GM18511 (cell line): ENCODE measurements around the gene ALDH3B2.
"Not testable (repeated sequence)": the region's sequence is repeated elsewhere in the genome, so short reads cannot be mapped to it uniquely, and the experiment has no call there.

Experiments
- ATAC-seq: cut with Tn5 transposase; IDR thresholded peaks from one replicate; pipeline ENCODE4 v1.9.1; 2021; ENCODE audit warnings: mild to moderate bottlenecking, moderate library complexity; ENCODE audit not compliant: unreplicated experiment

Gene ALDH3B2

DNA sequence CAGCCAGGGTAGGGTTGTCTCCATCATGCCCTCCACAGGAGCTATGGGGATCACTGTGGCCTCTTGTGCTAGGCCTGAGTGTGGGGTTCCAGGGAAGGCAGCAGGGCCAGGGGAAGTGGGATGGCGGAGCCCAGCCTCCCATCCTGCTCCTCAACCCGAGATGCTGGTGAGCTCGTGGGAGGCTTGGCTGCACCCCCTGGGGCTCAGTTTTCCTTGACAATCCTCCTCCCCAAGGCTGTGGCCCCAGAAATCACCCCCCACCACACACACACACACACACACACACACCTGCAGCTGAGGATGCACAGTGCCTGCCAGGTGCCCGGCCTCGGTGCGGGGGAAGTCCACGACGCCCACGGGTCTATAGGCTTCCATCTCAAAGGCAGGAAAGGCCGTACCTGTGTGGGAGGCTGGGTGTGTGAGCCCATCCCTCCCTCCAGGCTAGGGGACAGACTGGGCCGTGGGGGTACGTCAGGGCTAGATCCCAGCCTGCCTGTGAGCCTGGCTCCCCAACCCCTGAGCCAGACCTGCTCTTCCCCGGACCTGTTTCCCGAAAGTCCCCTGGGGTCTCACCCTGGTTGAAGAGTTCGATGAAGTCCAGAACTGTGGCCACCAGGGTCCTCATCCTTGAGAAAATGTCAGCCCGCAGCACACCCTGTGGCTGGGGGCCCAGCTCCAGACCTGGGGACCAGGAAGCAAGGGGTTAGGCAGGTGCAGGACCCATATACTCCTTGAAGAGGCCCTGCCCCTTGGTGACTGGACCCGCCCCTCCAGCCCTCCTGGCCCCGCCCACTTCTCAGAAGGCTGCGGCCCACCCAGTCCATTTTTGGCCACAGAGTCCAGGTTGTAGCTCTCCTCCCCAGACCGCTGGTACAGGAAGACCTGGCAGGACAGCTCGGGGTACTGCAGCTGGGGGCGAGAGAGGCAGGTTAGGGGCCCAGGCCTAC is 29.7 kb downstream of the ALDH3B2 start:
- ATAC-seq, result no peak

- no peak for ATAC-seq
Measured at GRCh38 chr11:67644042-67644441, 30.4 kb downstream of the ALDH3B2 start.

- ATAC-seq, result no peak
Measured at GRCh38 chr11:67642173-67643120, 32.0 kb downstream of the ALDH3B2 start.

DNA sequence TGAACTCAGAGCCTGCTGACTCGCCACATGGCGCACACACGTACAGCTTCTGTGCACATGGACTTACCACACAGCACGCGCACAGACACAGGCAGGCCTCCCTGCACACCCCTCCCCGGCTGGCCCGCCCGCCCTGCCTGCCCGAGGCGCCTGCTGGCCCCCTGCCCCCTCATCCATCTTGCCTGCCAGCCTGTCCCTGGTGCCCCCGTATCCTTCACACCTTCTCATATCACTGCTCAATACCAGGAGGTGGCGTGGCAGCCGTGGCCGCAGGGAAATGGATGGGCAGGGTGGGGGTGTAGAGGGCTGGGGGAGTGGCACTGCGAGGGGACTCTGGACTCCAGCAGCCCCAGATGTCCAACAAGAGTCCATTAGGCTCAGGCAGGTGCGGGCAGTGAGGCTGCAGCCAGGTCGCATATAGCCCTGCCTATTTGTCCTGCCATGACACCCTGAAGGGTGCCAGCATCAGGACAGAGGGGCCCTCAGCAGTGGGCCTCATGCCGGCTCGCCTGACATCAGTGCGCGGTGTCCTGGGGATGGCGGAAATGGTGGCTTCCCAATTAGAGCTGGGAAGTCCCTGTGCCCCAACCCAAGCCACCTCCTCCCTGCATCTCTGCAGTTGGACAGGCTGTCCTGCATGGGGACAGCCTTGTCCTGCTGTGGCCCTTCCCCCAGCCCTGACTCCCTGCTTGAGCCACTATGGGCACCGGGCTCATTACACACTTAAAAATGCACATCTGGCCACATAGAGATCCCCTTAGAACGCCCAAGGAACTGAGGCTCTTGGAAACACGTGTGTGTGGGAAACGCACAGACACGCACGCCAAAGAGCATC is 32.9 kb downstream of the ALDH3B2 start:
- ATAC-seq, result no peak

- no peak for ATAC-seq
Measured at GRCh38 chr11:67640758-67641337, 33.6 kb downstream of the ALDH3B2 start.

GRCh38 chr11:67640021-67640757 is 34.2 kb downstream of the ALDH3B2 start:
- no peak for ATAC-seq

DNA sequence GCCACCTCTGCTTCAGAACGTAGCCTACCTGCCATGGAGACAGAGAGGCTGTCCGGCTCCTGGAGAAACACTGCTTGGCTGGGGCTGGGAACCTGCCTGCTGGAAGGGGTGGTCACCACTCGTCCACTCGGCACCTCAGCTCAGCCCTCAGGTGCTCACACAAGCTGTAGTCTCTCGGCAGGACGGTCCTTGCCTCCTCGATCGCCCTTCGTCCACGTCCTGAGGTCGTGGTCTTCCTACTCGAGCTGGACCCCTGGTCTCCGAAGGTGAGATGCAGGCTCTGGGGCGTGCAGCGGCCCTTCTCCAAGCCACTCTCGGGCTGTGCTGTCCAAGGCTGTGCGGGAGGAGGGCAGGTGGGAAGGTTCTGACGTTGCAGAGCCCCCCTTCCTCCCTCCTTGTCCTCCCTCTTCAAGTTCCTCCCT is 35.0 kb downstream of the ALDH3B2 start, which contains the start of gene TBX10:
TBX10 (minus strand) TSS at position 326 of the 422 bp plus-strand sequence; CDS start at position 35, 291 bp downstream.
- no peak for ATAC-seq

GRCh38 chr11:67638535-67639437 is 35.6 kb downstream of the ALDH3B2 start:
- ATAC-seq, result no peak

- not testable (repeated sequence) for ATAC-seq
Measured at GRCh38 chr11:67637441-67637840, 37.0 kb downstream of the ALDH3B2 start.

- no peak for ATAC-seq
Measured at GRCh38 chr11:67636962-67637361, 37.5 kb downstream of the ALDH3B2 start.

GRCh38 chr11:67635231-67635521 is 39.2 kb downstream of the ALDH3B2 start:
- ATAC-seq, result no peak

- no peak for ATAC-seq
Measured at GRCh38 chr11:67634366-67635230, 39.8 kb downstream of the ALDH3B2 start.

- ATAC-seq, result no peak
Measured at GRCh38 chr11:67633758-67634365, 40.6 kb downstream of the ALDH3B2 start.

DNA sequence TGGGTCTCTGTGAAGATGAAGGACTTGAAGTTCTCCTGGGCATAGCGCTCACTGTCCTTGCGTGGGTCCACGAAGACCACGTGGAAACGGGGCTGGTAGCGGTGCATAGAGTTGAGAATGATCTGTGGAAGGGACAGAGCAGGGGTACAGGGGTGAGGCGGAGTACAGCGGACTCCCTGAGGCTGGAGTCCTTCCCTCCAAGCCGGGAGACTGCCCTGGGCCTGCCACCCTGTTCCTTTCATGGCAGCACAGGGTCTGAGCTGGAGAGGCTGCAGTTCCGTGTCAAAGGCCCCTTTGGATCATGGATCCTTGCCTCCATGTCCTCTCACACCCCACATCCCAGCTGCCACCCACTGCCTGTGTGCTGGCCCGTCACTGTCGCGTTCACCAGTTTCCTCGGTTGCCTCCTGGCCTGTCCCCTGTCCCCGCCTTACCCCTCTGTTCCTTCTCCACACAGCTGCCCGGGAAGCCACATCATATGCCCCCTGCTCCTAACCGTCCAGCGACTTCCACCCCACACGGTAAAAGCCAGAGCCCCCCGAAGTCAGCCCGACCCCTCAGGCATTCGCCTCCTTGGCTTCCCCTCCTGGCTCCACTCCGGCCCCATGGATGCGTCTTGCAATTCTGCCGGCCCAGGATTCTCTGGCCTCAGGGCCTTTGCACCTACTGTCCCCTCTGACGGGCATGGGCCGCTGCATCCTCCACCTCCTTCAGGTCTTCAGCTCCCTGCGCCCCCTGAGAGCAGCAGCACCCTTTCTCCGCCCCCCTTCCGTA is 41.3 kb downstream of the ALDH3B2 start:
- no peak for ATAC-seq

DNA sequence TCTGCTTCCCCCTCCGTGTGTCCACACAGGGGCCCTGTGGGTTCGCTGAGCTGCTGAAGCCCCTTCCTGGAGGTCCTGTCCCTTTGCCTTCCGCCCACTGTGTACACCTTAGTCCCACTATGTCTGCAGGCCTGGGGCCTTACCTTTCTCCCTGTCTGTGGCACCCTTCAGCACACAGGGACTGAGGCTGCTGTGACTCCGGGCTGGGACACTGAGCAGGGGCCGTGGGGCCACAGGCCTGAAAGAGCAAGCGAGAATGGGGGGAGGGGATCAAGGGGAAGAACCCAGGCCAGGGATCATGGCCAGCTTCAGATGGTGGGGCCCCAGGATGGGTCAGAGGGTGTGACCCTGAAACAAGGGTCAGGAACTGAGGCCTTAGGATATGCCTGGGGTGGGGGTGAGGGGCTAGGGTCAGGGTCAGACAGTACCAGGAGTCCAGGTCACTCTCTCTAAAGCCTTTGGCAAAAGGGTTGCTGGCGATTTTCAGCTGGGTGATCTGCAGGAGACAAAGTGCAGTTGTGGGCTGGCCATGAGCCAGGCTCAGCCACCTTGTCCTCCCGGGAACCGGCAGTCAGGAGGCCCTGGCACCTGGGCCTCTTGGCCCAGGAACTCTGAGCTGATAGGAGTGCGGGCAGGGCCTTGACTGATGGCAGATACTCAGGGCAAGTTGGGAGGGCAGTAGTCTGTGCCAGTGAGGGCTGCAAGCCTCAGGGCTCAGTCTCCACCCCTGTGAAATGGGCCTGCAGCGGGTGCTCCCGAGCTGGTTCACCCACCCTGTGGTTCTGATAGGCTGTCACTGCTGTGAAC is 42.0 kb downstream of the ALDH3B2 start:
- no peak for ATAC-seq

- ATAC-seq, result no peak
Measured at GRCh38 chr11:67631853-67632174, 42.6 kb downstream of the ALDH3B2 start.
